K562 (cell line): ENCODE results near the gene COL5A3. TPM values are rescaled to one million over a fixed set of nuclear protein-coding genes. Genes with fewer than 3 reads are reported as not detected.

Source experiments
- ARID1B ChIP-seq: fragments of 450-650 bp; IDR thresholded peaks from 2 replicates; pipeline ENCODE4 v1.6.1; 2016; ENCODE audit warnings: antibody characterized with exemption, mild to moderate bottlenecking, inconsistent platforms
- CREM ChIP-seq: IDR thresholded peaks from 2 replicates; pipeline ENCODE4 v1.6.1; 2014; ENCODE audit warnings: antibody characterized with exemption, low read depth
- EP400 ChIP-seq: fragments of 450-650 bp; IDR thresholded peaks from 2 replicates; pipeline ENCODE4 v1.6.1; 2017; ENCODE audit warnings: antibody characterized with exemption, mild to moderate bottlenecking, moderate library complexity
- FOXK1 ChIP-seq: sonication (generic); formaldehyde crosslinking; IDR thresholded peaks from 2 replicates; pipeline ENCODE4 v1.8.0; 2022; ENCODE audit warnings: missing genetic modification reagents, mild to moderate bottlenecking, borderline replicate concordance
- GTF2B ChIP-seq: IDR thresholded peaks from 2 replicates; pipeline ENCODE4 v1.6.1; 2011; ENCODE audit not compliant: insufficient read length; ENCODE audit errors: extremely low read depth
- GTF2E2 ChIP-seq: fragments of 200-800 bp; sonication (Bioruptor generic); IDR thresholded peaks from 2 replicates; pipeline ENCODE4 v1.6.1; 2016; ENCODE audit warnings: missing genetic modification characterization, missing compliant biosample characterization
- JUND ChIP-seq, 2 experiments: IDR thresholded peaks; 2 replicates in 1 of 2; 3 replicates in 1 of 2; pipeline ENCODE4 v1.6.1; 2011; ENCODE audit warnings: borderline replicate concordance in 2 of 2, low read depth in 2 of 2, low read length in 2 of 2, improper control_type of control experiment in 1 of 2, missing biosample characterization in 1 of 2, missing genetic modification characterization in 1 of 2, missing genetic modification reagents in 1 of 2
- KLF16 ChIP-seq: IDR thresholded peaks from 2 replicates; pipeline ENCODE4 v1.6.1; 2016; ENCODE audit warnings: antibody characterized with exemption
- MAZ ChIP-seq, 2 experiments: fragments of 450-650 bp in 1 of 2; sonication (generic) in 1 of 2; formaldehyde crosslinking; IDR thresholded peaks in 1 of 2; conservative IDR thresholded peaks in 1 of 2; 2 replicates each; pipeline versions ENCODE4 v1.4.0 to v1.5.0; 2020; ENCODE audit warnings: mild to moderate bottlenecking in 1 of 2, missing genetic modification reagents in 1 of 2
- MECOM ChIP-seq: fragments of 250-450 bp; sonication (Bioruptor Pico); IDR thresholded peaks from 2 replicates; pipeline ENCODE4 v1.8.0; 2022; ENCODE audit warnings: inconsistent platforms
- NCOA6 ChIP-seq: fragments of 450-650 bp; IDR thresholded peaks from 2 replicates; pipeline ENCODE4 v1.6.1; 2017; ENCODE audit warnings: mild to moderate bottlenecking
- RAD21 ChIP-seq, 2 experiments: fragments of 250-450 bp in 1 of 2; fragments of 450-650 bp in 1 of 2; sonication (Bioruptor Pico) in 1 of 2; formaldehyde crosslinking in 1 of 2; IDR thresholded peaks in 1 of 2; conservative IDR thresholded peaks in 1 of 2; 2 replicates each; pipeline versions ENCODE4 v1.4.0 to v1.8.0; 2020 to 2022; ENCODE audit warnings: mild to moderate bottlenecking in 2 of 2, moderate library complexity in 1 of 2
- RAD51 ChIP-seq: fragments of 450-650 bp; IDR thresholded peaks from 2 replicates; pipeline ENCODE4 v1.7.1; 2016; ENCODE audit warnings: low read depth, mild to moderate bottlenecking, borderline replicate concordance
- RB1 ChIP-seq: fragments of 450-650 bp; IDR thresholded peaks from 2 replicates; pipeline ENCODE4 v1.6.1; 2017; ENCODE audit warnings: low read depth, mild to moderate bottlenecking
- SAFB ChIP-seq: fragments of 200-400 bp; formaldehyde crosslinking; IDR thresholded peaks from 2 replicates; pipeline ENCODE4 v1.6.1; 2017; ENCODE audit warnings: low read depth, low read length, borderline replicate concordance
- SPI1 ChIP-seq: IDR thresholded peaks from 2 replicates; pipeline ENCODE4 v1.6.1; 2011; ENCODE audit warnings: low read depth, low read length, control low read depth, borderline replicate concordance
- TARDBP ChIP-seq: fragments of 450-650 bp; IDR thresholded peaks from 2 replicates; pipeline ENCODE4 v1.6.1; 2016
- ZBTB34 ChIP-seq: fragments of 250-450 bp; sonication (Bioruptor Pico); IDR thresholded peaks from 2 replicates; pipeline ENCODE4 v1.8.0; 2021; ENCODE audit warnings: mild to moderate bottlenecking, moderate library complexity
- ZNF174 ChIP-seq: fragments of 250-450 bp; sonication (Bioruptor Pico); IDR thresholded peaks from 2 replicates; pipeline ENCODE4 v1.4.0; 2020; ENCODE audit warnings: mild to moderate bottlenecking
- ZNF316 ChIP-seq: fragments of 450-650 bp; IDR thresholded peaks from 2 replicates; pipeline ENCODE4 v1.6.1; 2016
- polyA plus RNA-seq, 8 experiments: library from polyadenylated mRNA; depleted of rRNA in 4 of 8; stranded (reverse) in 5 of 8; unstranded in 3 of 8; fragments of >200 nt; fragmentation: Nextera tagmentation in 2 of 8; fragmentation: Illumina TruSeq in 1 of 8; extraction: Ambion mirVana in 2 of 8; extraction: Trizol in 1 of 8; gene quantifications; 2 replicates each; pipeline versions ENCODE4 v1.2.1 to v1.2.3, GENCODE V29; 2011 to 2014; ENCODE audit warnings: inconsistent platforms in 1 of 8, missing spikeins in 1 of 8
- total RNA-seq, 7 experiments: library from RNA; depleted of rRNA in 6 of 7; stranded (reverse); fragments of >200 nt in 6 of 7; fragmentation: Illumina TruSeq in 2 of 7; extraction: Trizol in 2 of 7; gene quantifications; 2 replicates each; pipeline versions ENCODE4 v1.2.1 to v1.2.3, GENCODE V29; 2011 to 2021; ENCODE audit warnings: low replicate concordance in 1 of 7
- TF ChIP-seq, protein P1 (sequence below): sonication (generic); formaldehyde crosslinking; IDR thresholded peaks from 2 replicates; pipeline ENCODE4 v1.8.0; 2023; ENCODE audit warnings: mild to moderate bottlenecking, missing genetic modification reagents

The COL5A3 gene
- total and polyA plus RNA-seq, 9 of the 15 experiments (the other 6 are each of a cell fraction or from before 2014, with no cell fraction given), result 0.01 to 0.02 TPM; not detected in 7

GRCh38 chr19:9914315-9915207 is 95.7 kb downstream of the COL5A3 start (continued):
- TF ChIP-seq ZBTB34 (CRISPR knock-in tag), result no peak
- peak; percentile 57; the same call in 1 of the 2 replicates for TF ChIP-seq SAFB
- TF ChIP-seq ZNF316, result peak; percentile 90
- no peak for TF ChIP-seq SPI1
- peak; percentile 61 for TF ChIP-seq ARID1B
- peak; percentile 79 to 82 for TF ChIP-seq RAD21 (CRISPR knock-in tag; conservative IDR thresholded peaks at IDR 0.05 in 1 of 2, IDR thresholded peaks at IDR 0.05 in 1 of 2)
- TF ChIP-seq, protein P1, sequence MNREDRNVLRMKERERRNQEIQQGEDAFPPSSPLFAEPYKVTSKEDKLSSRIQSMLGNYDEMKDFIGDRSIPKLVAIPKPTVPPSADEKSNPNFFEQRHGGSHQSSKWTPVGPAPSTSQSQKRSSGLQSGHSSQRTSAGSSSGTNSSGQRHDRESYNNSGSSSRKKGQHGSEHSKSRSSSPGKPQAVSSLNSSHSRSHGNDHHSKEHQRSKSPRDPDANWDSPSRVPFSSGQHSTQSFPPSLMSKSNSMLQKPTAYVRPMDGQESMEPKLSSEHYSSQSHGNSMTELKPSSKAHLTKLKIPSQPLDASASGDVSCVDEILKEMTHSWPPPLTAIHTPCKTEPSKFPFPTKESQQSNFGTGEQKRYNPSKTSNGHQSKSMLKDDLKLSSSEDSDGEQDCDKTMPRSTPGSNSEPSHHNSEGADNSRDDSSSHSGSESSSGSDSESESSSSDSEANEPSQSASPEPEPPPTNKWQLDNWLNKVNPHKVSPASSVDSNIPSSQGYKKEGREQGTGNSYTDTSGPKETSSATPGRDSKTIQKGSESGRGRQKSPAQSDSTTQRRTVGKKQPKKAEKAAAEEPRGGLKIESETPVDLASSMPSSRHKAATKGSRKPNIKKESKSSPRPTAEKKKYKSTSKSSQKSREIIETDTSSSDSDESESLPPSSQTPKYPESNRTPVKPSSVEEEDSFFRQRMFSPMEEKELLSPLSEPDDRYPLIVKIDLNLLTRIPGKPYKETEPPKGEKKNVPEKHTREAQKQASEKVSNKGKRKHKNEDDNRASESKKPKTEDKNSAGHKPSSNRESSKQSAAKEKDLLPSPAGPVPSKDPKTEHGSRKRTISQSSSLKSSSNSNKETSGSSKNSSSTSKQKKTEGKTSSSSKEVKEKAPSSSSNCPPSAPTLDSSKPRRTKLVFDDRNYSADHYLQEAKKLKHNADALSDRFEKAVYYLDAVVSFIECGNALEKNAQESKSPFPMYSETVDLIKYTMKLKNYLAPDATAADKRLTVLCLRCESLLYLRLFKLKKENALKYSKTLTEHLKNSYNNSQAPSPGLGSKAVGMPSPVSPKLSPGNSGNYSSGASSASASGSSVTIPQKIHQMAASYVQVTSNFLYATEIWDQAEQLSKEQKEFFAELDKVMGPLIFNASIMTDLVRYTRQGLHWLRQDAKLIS (CRISPR knock-in tag), result no peak
- 0 out of 2 replicates have a peak, but pooled peaks have one; percentile 48 for TF ChIP-seq FOXK1 (CRISPR knock-in tag)
- peak; percentile 18; the same call in 1 of the 2 replicates for TF ChIP-seq KLF16
- peak; percentile 92 for TF ChIP-seq RB1
- TF ChIP-seq NCOA6, result peak; percentile 73
- TF ChIP-seq GTF2E2 (tag), result no peak
- peak; percentile 70; the same call in 1 of the 2 replicates for TF ChIP-seq TARDBP
- TF ChIP-seq MAZ (CRISPR knock-in tag; conservative IDR thresholded peaks at IDR 0.05 in 1 of 2, IDR thresholded peaks at IDR 0.05 in 1 of 2), result peak; percentile 67 to 73; a peak in 3 of 4 replicates
- TF ChIP-seq ZNF174 (CRISPR knock-in tag), result no peak
- TF ChIP-seq MECOM (CRISPR knock-in tag), result no peak
- peak; percentile 30; the same call in 1 of the 2 replicates for TF ChIP-seq EP400
- peak; percentile 79 for TF ChIP-seq CREM
- no peak for TF ChIP-seq GTF2B
- 0 out of 2 replicates have a peak, but pooled peaks have one; percentile 27 for TF ChIP-seq RAD51
- TF ChIP-seq JUND (IDR thresholded peaks at IDR 0.05; ENCODE audit: borderline replicate concordance, low read depth, low read length), result peak; percentile 85
- TF ChIP-seq JUND (tag; IDR thresholded peaks at IDR 0.05; ENCODE audit: borderline replicate concordance, low read depth, low read length), result peak; percentile 55; the same call in 1 of the 3 replicates
